Measurements from ENCODE around the gene ZNF766. TPM values are rescaled to one million over a fixed set of nuclear protein-coding genes. Genes with fewer than 3 reads are reported as not detected.

The ZNF766 gene
- total and polyA plus RNA-seq, 9 of the 15 experiments (the other 6 are each of a cell fraction or from before 2014, with no cell fraction given) = 6.7 to 23.0 (median 11.2) TPM

DNA sequence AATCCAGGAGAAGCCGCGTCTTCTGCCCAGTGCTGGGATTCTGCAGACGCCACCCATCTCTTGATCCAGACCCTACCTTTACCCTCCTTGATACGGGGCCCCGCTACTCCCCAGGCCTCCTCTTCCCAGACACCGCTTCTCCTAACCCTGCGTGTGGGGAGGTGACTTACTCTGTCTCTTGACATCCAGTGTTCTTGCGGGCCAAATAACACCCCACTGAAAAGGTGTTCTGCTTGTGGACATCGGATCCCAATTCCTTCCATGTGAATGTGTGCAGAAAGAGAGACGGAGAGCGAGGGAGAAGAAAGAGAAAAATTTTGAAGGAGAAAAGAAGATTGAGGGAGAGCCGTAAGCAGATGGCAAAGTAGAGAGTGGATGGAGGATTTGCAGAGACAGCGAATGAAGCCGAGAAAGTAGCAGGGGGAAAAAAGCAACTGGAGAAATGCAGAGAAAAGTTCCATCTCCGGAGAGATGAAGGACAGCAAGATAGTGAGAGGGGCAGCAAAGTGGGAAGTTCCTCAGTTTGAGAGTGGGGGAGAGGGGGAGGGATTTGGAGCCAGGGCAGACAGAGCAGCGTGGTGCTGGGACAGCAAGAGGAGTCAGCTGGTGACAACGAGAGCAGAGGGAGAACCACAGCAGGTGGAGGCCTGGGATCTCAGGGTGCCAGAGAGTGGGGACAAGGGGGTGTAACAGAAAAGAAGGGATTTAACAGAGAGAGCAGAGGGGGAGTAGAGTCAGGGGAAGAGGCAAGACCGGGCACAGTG lies 28.4 kb downstream of the ZNF766 start (continued):
- peak; percentile 7 for TF ChIP-seq PRDM10 (IDR thresholded peaks at IDR 0.05; ENCODE audit: partially characterized antibody)
- no peak for TF ChIP-seq SMAD2 (IDR thresholded peaks at IDR 0.05; ENCODE audit: low read depth, low read length)
- no peak for TF ChIP-seq ZNF445 (CRISPR knock-in tag; IDR thresholded peaks at IDR 0.05; ENCODE audit: low read depth)
- TF ChIP-seq SMAD4 (CRISPR knock-in tag; conservative IDR thresholded peaks at IDR 0.05) = no peak
- no peak for TF ChIP-seq CC2D1A (IDR thresholded peaks at IDR 0.05)
- TF ChIP-seq ZNF395 (CRISPR knock-in tag; IDR thresholded peaks at IDR 0.05) = no peak
- TF ChIP-seq, protein P1, sequence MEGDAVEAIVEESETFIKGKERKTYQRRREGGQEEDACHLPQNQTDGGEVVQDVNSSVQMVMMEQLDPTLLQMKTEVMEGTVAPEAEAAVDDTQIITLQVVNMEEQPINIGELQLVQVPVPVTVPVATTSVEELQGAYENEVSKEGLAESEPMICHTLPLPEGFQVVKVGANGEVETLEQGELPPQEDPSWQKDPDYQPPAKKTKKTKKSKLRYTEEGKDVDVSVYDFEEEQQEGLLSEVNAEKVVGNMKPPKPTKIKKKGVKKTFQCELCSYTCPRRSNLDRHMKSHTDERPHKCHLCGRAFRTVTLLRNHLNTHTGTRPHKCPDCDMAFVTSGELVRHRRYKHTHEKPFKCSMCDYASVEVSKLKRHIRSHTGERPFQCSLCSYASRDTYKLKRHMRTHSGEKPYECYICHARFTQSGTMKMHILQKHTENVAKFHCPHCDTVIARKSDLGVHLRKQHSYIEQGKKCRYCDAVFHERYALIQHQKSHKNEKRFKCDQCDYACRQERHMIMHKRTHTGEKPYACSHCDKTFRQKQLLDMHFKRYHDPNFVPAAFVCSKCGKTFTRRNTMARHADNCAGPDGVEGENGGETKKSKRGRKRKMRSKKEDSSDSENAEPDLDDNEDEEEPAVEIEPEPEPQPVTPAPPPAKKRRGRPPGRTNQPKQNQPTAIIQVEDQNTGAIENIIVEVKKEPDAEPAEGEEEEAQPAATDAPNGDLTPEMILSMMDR (IDR thresholded peaks at IDR 0.05 in 2 of 3, conservative IDR thresholded peaks at IDR 0.05 in 1 of 3; ENCODE audit: insufficient read depth in 2 of 3, low read depth in 1 of 3, low read length in 3 of 3) = no peak
- no peak for TF ChIP-seq UBTF (IDR thresholded peaks at IDR 0.05; ENCODE audit: borderline replicate concordance in 1 of 2, low read depth in 2 of 2, low read length in 2 of 2)
- TF ChIP-seq TCF7L2 (IDR thresholded peaks at IDR 0.05; ENCODE audit: low read depth, low read length) = no peak
- TF ChIP-seq DNMT1 (IDR thresholded peaks at IDR 0.05) = 0 out of 2 replicates have a peak, but pooled peaks have one; percentile 57
- TF ChIP-seq HCFC1 (IDR thresholded peaks at IDR 0.05; ENCODE audit: low read depth, low read length) = no peak
- no peak for TF ChIP-seq TRIM25 (IDR thresholded peaks at IDR 0.05; ENCODE audit: borderline replicate concordance)
- TF ChIP-seq SRSF9 (IDR thresholded peaks at IDR 0.05; ENCODE audit: borderline replicate concordance, low read depth, low read length) = no peak
- TF ChIP-seq TCF7 (IDR thresholded peaks at IDR 0.05; ENCODE audit: borderline replicate concordance) = no peak
- TF ChIP-seq CHD4 (IDR thresholded peaks at IDR 0.05; ENCODE audit: insufficient read depth, insufficient replicate concordance, low read depth, low read length, poor library complexity, severe bottlenecking) = no peak
